Karpas-422 (cell line): ENCODE data around the gene CYTH4. TPM values are rescaled to one million over a fixed set of nuclear protein-coding genes. Genes with fewer than 3 reads are reported as not detected.
A peak's percentile ranks its signal among the peaks of the same experiment; 100 is the strongest.

ENCODE experiments used
- DNase-seq: peaks from one replicate; pipeline ENCODE4 v3.0.0-alpha.2; 2015
- H2AFZ ChIP-seq: fragments of 200-600 bp; sonication (generic); 2 replicates; pipeline ENCODE4 v1.6.1; 2014; ENCODE audit warnings: antibody characterized with exemption, low read length, mixed read lengths
- H3K27ac ChIP-seq: fragments of 200-600 bp; sonication (generic); 2 replicates; pipeline ENCODE4 v1.5.1; 2014; ENCODE audit warnings: mild to moderate bottlenecking, low read length, moderate library complexity
- H3K27me3 ChIP-seq: fragments of 200-600 bp; sonication (generic); 2 replicates; pipeline ENCODE4 v1.6.1; 2014; ENCODE audit warnings: low read length, mixed read lengths
- H3K36me3 ChIP-seq: fragments of 200-600 bp; sonication (generic); 2 replicates; pipeline ENCODE4 v1.6.1; 2014; ENCODE audit warnings: low read length, mixed read lengths; ENCODE audit not compliant: insufficient read depth
- H3K4me1 ChIP-seq: fragments of 200-600 bp; sonication (generic); 2 replicates; pipeline ENCODE4 v1.6.1; 2014; ENCODE audit warnings: mild to moderate bottlenecking, low read length, mixed read lengths
- H3K4me2 ChIP-seq: fragments of 200-600 bp; sonication (generic); 2 replicates; pipeline ENCODE4 v1.6.1; 2014; ENCODE audit warnings: low read length, low read depth, mild to moderate bottlenecking; ENCODE audit not compliant: poor library complexity, severe bottlenecking
- H3K4me3 ChIP-seq: fragments of 200-600 bp; sonication (generic); 2 replicates; pipeline ENCODE4 v1.5.1; 2014; ENCODE audit warnings: mild to moderate bottlenecking, antibody characterized with exemption, low read length, mixed read lengths
- H3K79me2 ChIP-seq: fragments of 200-600 bp; sonication (generic); 2 replicates; pipeline ENCODE4 v1.6.1; 2014; ENCODE audit warnings: mild to moderate bottlenecking, low read length, mixed read lengths
- H3K9ac ChIP-seq: fragments of 200-600 bp; sonication (generic); 2 replicates; pipeline ENCODE4 v1.6.0; 2014; ENCODE audit warnings: low read length
- H3K9me2 ChIP-seq: fragments of 200-600 bp; sonication (generic), shearing (Covaris generic); replicated peaks from 2 replicates; pipeline ENCODE4 v1.6.0; 2014; ENCODE audit warnings: mild to moderate bottlenecking, low read length, moderate library complexity; ENCODE audit not compliant: insufficient read depth
- H3K9me3 ChIP-seq: fragments of 300-700, 200-600 bp; sonication (generic); 2 replicates; pipeline ENCODE4 v1.6.1; 2014; ENCODE audit warnings: low read length, mixed read lengths
- H4K20me1 ChIP-seq: fragments of 200-600 bp; sonication (generic); 2 replicates; pipeline ENCODE4 v1.6.1; 2014; ENCODE audit warnings: mild to moderate bottlenecking, antibody characterized with exemption, low read length, low read depth; ENCODE audit not compliant: insufficient read depth
- total RNA-seq: library from RNA; depleted of rRNA; stranded (reverse); fragments of >200 nt; shearing (Covaris generic); gene quantifications from 2 replicates; pipeline ENCODE4 v1.2.3, GENCODE V29; 2014; ENCODE audit warnings: low replicate concordance

Gene CYTH4
- total RNA-seq, 1 experiment from 2014 or later: 12.6 TPM

DNA sequence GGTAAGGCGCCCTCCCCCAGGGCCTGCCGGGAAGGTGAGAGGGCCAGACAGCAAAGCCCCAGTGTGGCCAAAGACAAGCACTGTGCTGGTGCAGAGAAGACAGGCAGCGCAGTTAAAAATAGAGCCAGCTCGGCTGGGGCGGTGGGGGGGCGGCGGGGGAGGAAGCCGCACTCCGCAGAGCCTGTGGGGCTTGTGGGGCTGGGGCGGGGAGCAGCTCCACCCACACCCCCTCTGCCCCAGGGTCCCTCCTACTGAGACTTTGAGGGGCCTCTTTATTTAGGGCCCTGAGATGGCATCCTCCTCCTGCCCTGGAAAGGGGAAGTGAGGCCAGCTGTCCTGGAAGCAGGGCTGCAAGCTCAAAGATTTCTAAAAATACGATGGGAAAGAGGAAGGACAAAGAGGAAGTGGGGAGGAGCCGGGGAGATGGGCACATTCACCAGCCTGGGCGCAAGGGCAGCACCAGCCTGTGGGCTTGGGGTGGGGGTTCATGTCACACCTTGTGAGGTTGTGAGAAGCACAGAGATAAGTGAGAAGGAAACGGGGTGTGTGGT is 2.6 kb downstream of the CYTH4 start:
- peak; percentile 90 for DNase-seq
- no peaks in the 10 kb centered on the region for H3K27me3 ChIP-seq
- H3K4me1 ChIP-seq: peaks cover 36% of the 10 kb centered on the region
- H4K20me1 ChIP-seq: no peaks in the 10 kb centered on the region
- H3K9ac ChIP-seq: peak overlapping the region; percentile 63
- no peaks in the 10 kb centered on the region for H3K9me3 ChIP-seq
- H3K4me2 ChIP-seq: peak overlapping the region; percentile 86
- H3K4me3 ChIP-seq: peak overlapping the region; percentile 55
- H2AFZ ChIP-seq: no peak overlapping the region
- no peaks in the 10 kb centered on the region for H3K79me2 ChIP-seq
- peak overlapping the region; percentile 92 for H3K27ac ChIP-seq
- H3K9me2 ChIP-seq: no peaks in the 10 kb centered on the region
- H3K36me3 ChIP-seq: no peaks in the 10 kb centered on the region

GRCh38 chr22:37285937-37286336 is 3.6 kb downstream of the CYTH4 start:
- H3K4me1 ChIP-seq: peaks cover 36% of the 10 kb centered on the region
- H3K9me2 ChIP-seq: no peaks in the 10 kb centered on the region
- H4K20me1 ChIP-seq: no peaks in the 10 kb centered on the region
- H3K27me3 ChIP-seq: no peaks in the 10 kb centered on the region
- no peaks in the 10 kb centered on the region for H3K9me3 ChIP-seq
- H2AFZ ChIP-seq: no peak overlapping the region
- H3K4me3 ChIP-seq: no peak overlapping the region
- H3K4me2 ChIP-seq: no peak overlapping the region
- DNase-seq: no peak
- no peaks in the 10 kb centered on the region for H3K36me3 ChIP-seq
- no peaks in the 10 kb centered on the region for H3K79me2 ChIP-seq
- peak overlapping the region; percentile 92; the same call in 1 of the 2 replicates for H3K27ac ChIP-seq
- H3K9ac ChIP-seq: no peak overlapping the region

DNA sequence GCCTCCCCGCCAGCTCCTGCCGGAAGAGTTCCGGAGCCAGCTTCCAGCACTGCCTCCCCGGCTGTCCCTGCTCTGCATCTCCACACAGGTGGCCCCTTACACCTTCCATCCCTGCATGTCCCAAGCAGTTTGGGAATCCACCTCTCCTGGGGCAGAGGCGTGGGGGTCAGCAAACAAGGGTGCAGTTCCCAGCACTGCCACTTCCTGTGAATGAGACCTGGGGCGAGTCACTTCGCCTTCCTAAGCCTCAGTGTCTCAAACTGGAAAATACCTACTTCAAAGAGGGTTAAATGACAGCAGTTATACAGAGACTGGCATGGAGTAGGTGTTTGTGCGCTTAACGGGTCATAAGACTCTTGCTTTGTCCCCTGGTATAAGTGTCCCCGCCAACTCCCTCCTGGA is 5.2 kb downstream of the CYTH4 start:
- Histone ChIP-seq H4K20me1 (no peaks in the 10 kb centered on the region), H3K4me2 (no peak overlapping the region), H3K9ac (no peak overlapping the region), H3K9me3 (no peaks in the 10 kb centered on the region), H3K4me3 (no peak overlapping the region), H3K9me2 (no peaks in the 10 kb centered on the region), H3K27ac (no peak overlapping the region), H3K27me3 (no peaks in the 10 kb centered on the region), H3K4me1 (peaks cover 27% of the 10 kb centered on the region), H3K36me3 (no peaks in the 10 kb centered on the region), H2AFZ (no peak overlapping the region), H3K79me2 (no peaks in the 10 kb centered on the region)
- no peak for DNase-seq

- DNase-seq: peak; percentile 67
- no peak overlapping the region for H3K4me2 ChIP-seq
- no peaks in the 10 kb centered on the region for H3K36me3 ChIP-seq
- no peak overlapping the region for H3K4me3 ChIP-seq
- H2AFZ ChIP-seq: no peak overlapping the region
- no peaks in the 10 kb centered on the region for H3K9me3 ChIP-seq
- H3K79me2 ChIP-seq: no peaks in the 10 kb centered on the region
- no peak overlapping the region for H3K27ac ChIP-seq
- H3K27me3 ChIP-seq: no peaks in the 10 kb centered on the region
- H3K9me2 ChIP-seq: no peaks in the 10 kb centered on the region
- H4K20me1 ChIP-seq: no peaks in the 10 kb centered on the region
- no peak overlapping the region for H3K9ac ChIP-seq
- H3K4me1 ChIP-seq: peaks cover 17% of the 10 kb centered on the region
Observed at GRCh38 chr22:37288521-37288920, 6.2 kb downstream of the CYTH4 start.

DNA sequence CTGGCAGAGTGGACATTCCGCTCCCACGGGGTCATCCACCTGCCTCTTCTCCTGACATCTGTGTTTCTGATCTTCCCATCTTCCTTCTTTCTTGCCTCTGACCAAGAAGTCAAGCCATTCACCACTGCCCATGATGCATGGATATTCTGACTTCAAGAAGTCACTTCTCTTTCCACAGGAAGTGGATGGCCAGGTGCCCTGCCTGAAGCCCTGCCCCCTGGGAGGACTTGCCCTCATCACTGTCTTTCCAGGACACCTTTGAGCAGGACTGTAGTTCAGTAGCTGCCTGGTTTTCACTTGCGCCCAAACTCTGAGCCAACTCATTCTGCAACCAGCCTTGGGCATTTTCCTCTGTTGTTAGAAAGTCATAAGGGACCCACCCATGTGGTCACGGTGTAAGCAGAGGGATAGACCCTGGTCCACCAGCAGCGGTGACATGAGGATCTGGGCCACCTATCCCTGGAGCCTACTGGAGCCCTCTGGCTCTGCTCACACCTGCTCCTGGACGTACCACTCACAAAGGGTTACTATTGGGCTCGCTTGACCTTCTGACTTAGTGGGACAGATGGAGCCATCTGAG is 6.9 kb downstream of the CYTH4 start:
- no peaks in the 10 kb centered on the region for H3K79me2 ChIP-seq
- H4K20me1 ChIP-seq: no peaks in the 10 kb centered on the region
- no peak overlapping the region for H3K27ac ChIP-seq
- peaks cover 10% of the 10 kb centered on the region for H3K4me1 ChIP-seq
- no peak for DNase-seq
- no peak overlapping the region for H3K4me2 ChIP-seq
- H3K9ac ChIP-seq: no peak overlapping the region
- no peaks in the 10 kb centered on the region for H3K9me3 ChIP-seq
- no peaks in the 10 kb centered on the region for H3K9me2 ChIP-seq
- H3K27me3 ChIP-seq: no peaks in the 10 kb centered on the region
- H3K4me3 ChIP-seq: no peak overlapping the region
- no peaks in the 10 kb centered on the region for H3K36me3 ChIP-seq
- H2AFZ ChIP-seq: no peak overlapping the region

DNA sequence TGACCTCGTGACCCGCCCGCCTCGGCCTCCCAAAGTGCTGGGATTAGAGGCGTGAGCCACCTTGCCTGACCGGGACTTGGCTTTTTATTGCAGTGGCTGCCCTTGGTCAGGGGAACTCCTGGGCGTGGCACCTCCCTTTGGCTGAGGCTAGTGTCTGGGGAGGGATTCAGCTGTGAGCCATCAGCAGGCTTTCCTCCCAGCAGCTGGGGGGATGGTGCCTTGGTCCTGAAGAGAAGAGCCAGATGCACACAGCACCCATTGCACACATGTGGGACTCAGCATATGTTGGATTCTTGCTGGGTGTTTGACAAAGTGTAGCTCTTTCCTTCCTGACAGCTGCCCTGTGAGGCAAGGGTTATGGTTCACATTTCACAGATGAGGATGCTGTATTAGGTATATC is 8.4 kb downstream of the CYTH4 start:
- H3K9ac ChIP-seq: no peak overlapping the region
- H3K4me2 ChIP-seq: no peak overlapping the region
- peaks cover 10% of the 10 kb centered on the region for H3K4me1 ChIP-seq
- H3K9me2 ChIP-seq: no peaks in the 10 kb centered on the region
- H3K4me3 ChIP-seq: no peak overlapping the region
- no peak overlapping the region for H3K27ac ChIP-seq
- no peaks in the 10 kb centered on the region for H3K9me3 ChIP-seq
- H3K36me3 ChIP-seq: no peaks in the 10 kb centered on the region
- H2AFZ ChIP-seq: no peak overlapping the region
- H3K27me3 ChIP-seq: no peaks in the 10 kb centered on the region
- no peaks in the 10 kb centered on the region for H3K79me2 ChIP-seq
- H4K20me1 ChIP-seq: no peaks in the 10 kb centered on the region
- no peak for DNase-seq

DNA sequence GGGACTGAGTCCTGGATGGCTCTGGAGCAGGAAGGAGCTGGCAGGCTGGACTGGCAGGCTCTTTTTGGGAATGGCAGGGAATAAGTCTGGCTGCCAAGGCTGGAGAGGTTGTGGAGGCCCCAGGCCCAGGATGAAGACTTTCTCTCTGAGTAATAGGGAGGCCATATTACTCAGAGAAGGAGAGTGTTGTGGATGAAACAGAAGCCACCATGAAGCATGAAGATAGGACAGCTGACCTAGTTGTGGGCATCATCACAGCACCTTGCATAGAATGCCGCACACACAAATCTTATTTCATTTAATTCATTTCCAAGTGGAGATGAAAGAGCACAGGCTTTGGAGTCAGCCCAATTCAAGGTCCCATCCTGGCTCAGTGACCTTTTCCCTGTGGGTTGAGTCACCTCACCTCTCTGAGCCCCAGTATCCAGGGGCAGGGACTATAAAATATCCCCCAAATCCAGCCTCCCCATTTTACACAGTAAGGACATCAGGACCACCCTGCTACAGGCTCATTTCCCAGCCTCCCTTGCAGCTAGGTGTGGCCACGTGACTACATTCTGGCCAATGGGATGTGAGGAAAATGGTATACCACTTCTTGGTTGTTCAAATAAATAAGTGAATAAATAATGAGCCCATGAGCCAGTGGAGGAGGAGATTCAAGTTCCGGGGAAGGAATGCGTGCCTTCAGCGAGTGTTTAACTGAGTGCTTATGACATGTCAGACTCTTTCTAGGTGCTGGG is 9.4 kb downstream of the CYTH4 start:
- no peak overlapping the region for H3K4me3 ChIP-seq
- H3K27ac ChIP-seq: no peak overlapping the region
- no peaks in the 10 kb centered on the region for H3K79me2 ChIP-seq
- no peak overlapping the region for H2AFZ ChIP-seq
- H3K36me3 ChIP-seq: no peaks in the 10 kb centered on the region
- no peak overlapping the region for H3K4me2 ChIP-seq
- H3K9ac ChIP-seq: no peak overlapping the region
- no peaks in the 10 kb centered on the region for H3K9me2 ChIP-seq
- no peaks in the 10 kb centered on the region for H4K20me1 ChIP-seq
- no peak for DNase-seq
- H3K4me1 ChIP-seq: peaks cover 12% of the 10 kb centered on the region
- H3K27me3 ChIP-seq: no peaks in the 10 kb centered on the region
- no peaks in the 10 kb centered on the region for H3K9me3 ChIP-seq

DNA sequence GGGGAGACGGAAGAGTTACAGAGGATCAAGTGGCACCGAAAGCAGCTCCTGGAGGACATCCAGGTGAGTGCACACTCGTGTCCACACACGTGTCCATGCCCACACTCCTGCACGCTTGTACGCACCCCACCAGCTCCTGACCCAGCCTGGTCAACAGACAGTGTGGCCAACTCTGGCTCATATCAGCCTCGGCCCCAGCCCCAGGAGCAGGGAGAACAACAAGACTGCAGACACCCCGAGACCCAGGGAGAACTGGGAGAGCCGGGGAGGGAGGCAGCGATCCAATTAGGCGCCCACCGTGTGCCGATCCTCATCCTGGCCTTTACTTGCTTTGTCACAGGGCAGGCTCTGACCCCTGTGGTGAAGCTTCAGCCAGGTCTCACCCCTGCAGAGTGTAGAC is 10.3 kb downstream of the CYTH4 start:
- H2AFZ ChIP-seq: no peak overlapping the region
- no peak for DNase-seq
- H3K9ac ChIP-seq: no peak overlapping the region
- H3K36me3 ChIP-seq: no peaks in the 10 kb centered on the region
- H3K9me2 ChIP-seq: no peaks in the 10 kb centered on the region
- H3K4me2 ChIP-seq: no peak overlapping the region
- H4K20me1 ChIP-seq: no peaks in the 10 kb centered on the region
- no peaks in the 10 kb centered on the region for H3K9me3 ChIP-seq
- no peaks in the 10 kb centered on the region for H3K79me2 ChIP-seq
- H3K27ac ChIP-seq: no peak overlapping the region
- H3K27me3 ChIP-seq: no peaks in the 10 kb centered on the region
- H3K4me1 ChIP-seq: peaks cover 12% of the 10 kb centered on the region
- no peak overlapping the region for H3K4me3 ChIP-seq
